MM.1S (cell line): ENCODE measurements around the gene NUCB1.

ENCODE experiments used
- DNase-seq: peaks from one replicate; pipeline ENCODE4 v3.0.0-alpha.2; 2015
- H2AFZ ChIP-seq: fragments of 300-600 bp; sonication (generic); 2 replicates; pipeline ENCODE4 v1.6.0; 2016; ENCODE audit warnings: antibody characterized with exemption, low read length
- H3F3A ChIP-seq: fragments of 300-600 bp; sonication (generic); 2 replicates; pipeline ENCODE4 v1.6.1; 2016; ENCODE audit warnings: mild to moderate bottlenecking, antibody characterized with exemption, low read length, moderate library complexity, mixed read lengths; ENCODE audit not compliant: insufficient read depth
- H3K27ac ChIP-seq: fragments of 300-600 bp; sonication (generic); 2 replicates; pipeline ENCODE4 v1.5.1; 2016; ENCODE audit warnings: mild to moderate bottlenecking, low read length
- H3K27me3 ChIP-seq: fragments of 300-600 bp; sonication (generic); replicated peaks from 2 replicates; pipeline ENCODE4 v1.6.0; 2016; ENCODE audit warnings: low read length; ENCODE audit not compliant: insufficient read depth
- H3K36me3 ChIP-seq: fragments of 300-600 bp; sonication (generic); replicated peaks from 2 replicates; pipeline ENCODE4 v1.6.1; 2016; ENCODE audit warnings: mild to moderate bottlenecking, low read length, mixed read lengths; ENCODE audit not compliant: insufficient read depth
- H3K4me1 ChIP-seq: fragments of 300-600 bp; sonication (generic); 2 replicates; pipeline ENCODE4 v1.6.1; 2016; ENCODE audit warnings: low read length, mixed read lengths
- H3K4me2 ChIP-seq: fragments of 300-600 bp; sonication (generic); 2 replicates; pipeline ENCODE4 v1.6.0; 2016; ENCODE audit warnings: low read depth, low read length
- H3K4me3 ChIP-seq: fragments of 300-600 bp; sonication (generic); 2 replicates; pipeline ENCODE4 v1.5.1; 2016; ENCODE audit warnings: low read length, mixed read lengths
- H3K79me2 ChIP-seq: fragments of 300-600 bp; sonication (generic); 2 replicates; pipeline ENCODE4 v1.6.1; 2016; ENCODE audit warnings: mixed run types, low read length, mixed read lengths
- H3K9ac ChIP-seq: fragments of 300-600 bp; sonication (generic); 2 replicates; pipeline ENCODE4 v1.6.1; 2016; ENCODE audit warnings: low read length, mixed read lengths
- H3K9me2 ChIP-seq: fragments of 300-600 bp; sonication (generic); replicated peaks from 2 replicates; pipeline ENCODE4 v1.6.1; 2016; ENCODE audit warnings: mild to moderate bottlenecking, low read length, mixed read lengths; ENCODE audit not compliant: insufficient read depth
- H3K9me3 ChIP-seq: fragments of 300-600 bp; sonication (generic); replicated peaks from 2 replicates; pipeline ENCODE4 v1.6.1; 2016; ENCODE audit warnings: mild to moderate bottlenecking, low read length, mixed read lengths; ENCODE audit not compliant: insufficient read depth
- H4K20me1 ChIP-seq: fragments of 300-600 bp; sonication (generic); 2 replicates; pipeline ENCODE4 v1.6.1; 2016; ENCODE audit warnings: mild to moderate bottlenecking, low read length, moderate library complexity, mixed read lengths; ENCODE audit not compliant: insufficient read depth
- CTCF ChIP-seq: fragments of 300-600 bp; sonication (generic); IDR thresholded peaks from 2 replicates; pipeline ENCODE4 v1.5.1; 2016; ENCODE audit warnings: antibody characterized with exemption, low read length, mixed read lengths
- EZH2 ChIP-seq: fragments of 300-600 bp; sonication (generic); optimal IDR thresholded peaks from 2 replicates; pipeline ENCODE3; 2017; ENCODE audit warnings: low read depth, mild to moderate bottlenecking, antibody characterized with exemption, low read length, mixed read lengths
- EZH2phosphoT487 ChIP-seq: fragments of 300-600 bp; sonication (generic); IDR thresholded peaks from 2 replicates; pipeline ENCODE4 v1.6.1; 2018; ENCODE audit warnings: antibody characterized with exemption, low read length

Gene NUCB1

GRCh38 chr19:48890551-48890950 lies 9.6 kb upstream of the NUCB1 start:
- 0 out of 2 replicates have a peak, but pooled peaks cover 4% of the 10 kb centered on the region for H3F3A ChIP-seq
- H2AFZ ChIP-seq, result no peak overlapping the region
- no peaks in the 10 kb centered on the region for H4K20me1 ChIP-seq
- H3K9me3 ChIP-seq, result no peaks in the 10 kb centered on the region
- no peak overlapping the region for H3K4me2 ChIP-seq
- H3K27me3 ChIP-seq, result no peaks in the 10 kb centered on the region
- H3K36me3 ChIP-seq, result no peaks in the 10 kb centered on the region
- no peak for TF ChIP-seq EZH2
- TF ChIP-seq CTCF, result no peak
- no peak for TF ChIP-seq EZH2phosphoT487
- peaks cover 13% of the 10 kb centered on the region for H3K4me1 ChIP-seq
- H3K79me2 ChIP-seq, result no peaks in the 10 kb centered on the region
- no peak for DNase-seq
- H3K4me3 ChIP-seq, result no peak overlapping the region
- H3K9ac ChIP-seq, result no peak overlapping the region
- H3K27ac ChIP-seq, result no peak overlapping the region
- no peaks in the 10 kb centered on the region for H3K9me2 ChIP-seq

- H3F3A ChIP-seq, result peaks cover 11% of the 10 kb centered on the region
- H3K9ac ChIP-seq, result no peak overlapping the region
- no peak for DNase-seq
- no peak overlapping the region for H2AFZ ChIP-seq
- H3K27me3 ChIP-seq, result no peaks in the 10 kb centered on the region
- no peaks in the 10 kb centered on the region for H3K9me2 ChIP-seq
- H3K79me2 ChIP-seq, result peaks cover under 1% of the 10 kb centered on the region
- H3K4me3 ChIP-seq, result no peak overlapping the region
- H3K4me2 ChIP-seq, result no peak overlapping the region
- no peaks in the 10 kb centered on the region for H4K20me1 ChIP-seq
- peaks cover 13% of the 10 kb centered on the region for H3K4me1 ChIP-seq
- H3K36me3 ChIP-seq, result no peaks in the 10 kb centered on the region
- H3K27ac ChIP-seq, result no peak overlapping the region
- no peaks in the 10 kb centered on the region for H3K9me3 ChIP-seq
- no peak for TF ChIP-seq CTCF
- TF ChIP-seq EZH2, result no peak
- no peak for TF ChIP-seq EZH2phosphoT487
Measured at GRCh38 chr19:48895226-48895625, 4.9 kb upstream of the NUCB1 start.

GRCh38 chr19:48896191-48896720 lies 3.9 kb upstream of the NUCB1 start:
- Histone ChIP-seq H3K4me1 (peaks cover 8% of the 10 kb centered on the region), H3K79me2 (peaks cover 11% of the 10 kb centered on the region), H3K4me3 (no peak overlapping the region), H3K27ac (no peak overlapping the region), H3K27me3 (no peaks in the 10 kb centered on the region), H3K9ac (no peak overlapping the region), H3K4me2 (no peak overlapping the region), H2AFZ (no peak overlapping the region), H4K20me1 (no peaks in the 10 kb centered on the region), H3K9me2 (no peaks in the 10 kb centered on the region), H3K9me3 (no peaks in the 10 kb centered on the region), H3K36me3 (no peaks in the 10 kb centered on the region), H3F3A (peaks cover 11% of the 10 kb centered on the region)
- DNase-seq, result no peak
- no peak for TF ChIP-seq CTCF
- TF ChIP-seq EZH2phosphoT487, result no peak
- no peak for TF ChIP-seq EZH2
